ENCODE results near the gene NDUFAB1.
"Not testable (repeated sequence)": the region's sequence is repeated elsewhere in the genome, so short reads cannot be mapped to it uniquely, and the experiment has no call there.

NDUFAB1 gene

DNA sequence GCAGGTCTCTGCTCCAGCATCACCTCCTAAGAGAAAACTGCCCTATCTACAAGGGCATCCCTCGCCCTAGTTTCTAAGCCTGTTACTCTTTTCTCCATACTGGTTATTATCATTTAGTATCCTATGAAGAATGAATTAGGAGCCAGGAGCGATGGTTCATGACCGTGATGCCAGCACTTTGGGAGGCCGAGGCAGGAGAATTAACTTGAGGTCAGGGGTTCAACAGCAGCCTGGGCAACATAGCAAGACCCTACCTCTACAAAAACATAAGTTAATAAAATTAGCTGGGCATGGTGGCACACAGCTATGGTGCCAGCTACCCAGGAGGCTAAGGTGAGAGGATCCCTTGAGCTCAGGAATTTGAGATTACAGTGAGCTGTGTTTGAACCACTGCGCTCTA is 46.2 kb downstream of the NDUFAB1 start:
- no peak for DNase-seq

GRCh38 chr16:23544436-23544835 is 51.7 kb downstream of the NDUFAB1 start:
- no peak for DNase-seq

DNA sequence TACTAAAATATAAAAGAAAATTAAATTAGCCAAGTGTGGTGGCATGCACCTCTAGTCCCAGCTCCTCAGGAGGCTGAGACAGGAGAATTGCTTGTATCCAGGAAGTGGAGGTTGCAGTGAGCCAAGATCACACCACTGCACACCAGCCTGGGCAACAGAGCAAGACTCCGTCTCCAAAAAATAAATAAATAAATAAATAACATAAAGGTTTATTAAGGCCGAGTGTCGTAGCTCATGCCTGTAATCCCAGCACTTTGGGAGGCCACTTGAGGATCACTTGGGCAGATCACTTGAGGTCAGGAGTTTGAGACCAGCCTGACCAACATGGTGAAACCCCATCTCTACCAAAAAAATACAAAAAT is 55.3 kb downstream of the NDUFAB1 start:
- not testable (repeated sequence) for DNase-seq

DNA sequence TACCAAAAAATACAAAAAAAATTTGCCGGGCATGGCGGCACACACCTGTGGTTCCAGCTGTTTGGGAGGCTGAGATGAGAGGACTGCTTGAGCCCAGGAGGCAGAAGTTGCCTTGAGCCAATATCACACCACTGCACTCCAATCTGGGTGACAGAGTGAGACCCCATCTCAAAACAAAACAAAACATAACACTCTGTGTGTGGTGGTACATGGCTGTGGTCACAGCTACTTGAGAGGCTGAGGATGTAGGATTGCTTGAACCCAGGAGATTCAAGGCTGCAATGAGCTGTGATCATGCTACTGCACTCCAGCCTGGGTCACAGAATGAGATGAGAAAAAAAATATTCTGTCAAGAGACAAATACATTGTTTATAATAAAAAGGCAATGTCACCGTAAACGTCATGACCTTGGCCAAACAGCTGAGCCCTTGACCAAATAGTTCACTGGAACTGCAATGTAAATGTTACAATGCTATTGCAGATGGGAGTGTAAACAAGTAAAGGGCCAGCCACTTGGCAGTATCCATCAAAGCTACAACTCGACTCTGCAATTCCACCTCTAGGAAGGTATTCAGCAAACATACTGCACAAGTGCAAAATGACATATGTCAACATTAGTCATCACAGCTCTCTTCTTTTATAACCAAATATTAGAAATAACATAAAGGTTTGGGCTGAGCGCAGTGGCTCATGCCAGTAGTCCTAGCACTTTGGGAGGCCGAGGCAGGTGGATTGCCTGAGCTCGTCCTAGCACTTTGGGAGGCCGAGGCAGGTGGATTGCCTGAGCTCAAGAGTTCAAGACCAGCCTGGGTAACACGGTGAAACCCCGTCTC is 55.9 kb downstream of the NDUFAB1 start:
- DNase-seq: no peak

- DNase-seq: no peak
Observed at GRCh38 chr16:23538919-23539278, 57.2 kb downstream of the NDUFAB1 start.

- no peak for DNase-seq
Observed at GRCh38 chr16:23537390-23537789, 58.7 kb downstream of the NDUFAB1 start.

DNA sequence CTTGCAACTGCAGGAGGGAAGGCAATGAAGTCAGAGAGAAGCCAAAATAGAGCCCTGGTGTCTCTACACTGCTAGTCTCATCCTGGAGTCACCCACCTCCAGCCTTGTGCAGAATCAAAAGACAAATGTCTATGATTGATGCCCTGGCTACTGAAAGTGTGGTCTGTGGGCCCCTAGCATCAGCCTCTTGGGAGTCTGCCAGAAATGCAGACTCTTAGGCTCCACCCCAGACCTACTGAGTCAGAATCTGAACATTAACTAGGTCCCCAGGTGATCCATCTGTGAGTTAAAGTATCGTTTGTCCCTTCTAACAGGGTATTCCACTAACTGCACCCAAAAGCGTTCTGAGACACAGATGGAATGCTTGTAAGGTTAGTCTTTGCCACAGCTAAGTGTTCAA is 60.2 kb downstream of the NDUFAB1 start:
- no peak for DNase-seq

GRCh38 chr16:23534868-23535860 is 61.0 kb downstream of the NDUFAB1 start:
- no peak for DNase-seq

- no peak for DNase-seq
Observed at GRCh38 chr16:23532448-23532847, 63.7 kb downstream of the NDUFAB1 start.
